Measurements from ENCODE around the gene POLR1C.
A peak's percentile ranks its signal among the peaks of the same experiment; 100 is the strongest.

POLR1C gene

GRCh38 chr6:43476746-43477145 lies 40.1 kb upstream of the POLR1C start:
- peaks cover 19 to 22% of the 10 kb centered on the region in 2 donors for H3K4me1 ChIP-seq (ENCODE audit: control insufficient read depth in 1 of 2, insufficient read depth in 2 of 2, low read length in 2 of 2)
- no peaks in the 10 kb centered on the region for H3K27me3 ChIP-seq (ENCODE audit: control insufficient read depth in 1 of 2, insufficient read depth in 2 of 2, low read length in 2 of 2)
- H3K9me3 ChIP-seq (ENCODE audit: control insufficient read depth in 1 of 2, low read length in 2 of 2), result no peaks in the 10 kb centered on the region
- H3K36me3 ChIP-seq (ENCODE audit: control insufficient read depth in 1 of 2, insufficient read depth in 2 of 2, low read length in 2 of 2), result no peaks in the 10 kb centered on the region
- H3K9ac ChIP-seq (ENCODE audit: low read depth in 1 of 2, low read length in 2 of 2), result peak overlapping the region; percentile 20 to 36
- H3K4me3 ChIP-seq (ENCODE audit: low read depth in 1 of 2, low read length in 2 of 2), result peak overlapping the region; percentile 73 to 92
- no peak overlapping the region for H3K27ac ChIP-seq (ENCODE audit: low read depth, low read length)

GRCh38 chr6:43477235-43478007 lies 39.5 kb upstream of the POLR1C start, which contains the start of gene TJAP1:
Gene TJAP1, plus strand, starts transcription at chr6:43477570. Its CDS starts 21,432 bp downstream, at chr6:43499002.
- Histone ChIP-seq H3K4me1 (ENCODE audit: control insufficient read depth in 1 of 2, insufficient read depth in 2 of 2, low read length in 2 of 2) (peaks cover 25 to 29% of the 10 kb centered on the region in 2 donors), H3K36me3 (ENCODE audit: control insufficient read depth in 1 of 2, insufficient read depth in 2 of 2, low read length in 2 of 2) (no peaks in the 10 kb centered on the region), H3K9me3 (ENCODE audit: control insufficient read depth in 1 of 2, low read length in 2 of 2) (no peaks in the 10 kb centered on the region), H3K27ac (ENCODE audit: low read depth, low read length) (no peak within 1 kb of the TSS), H3K4me3 (ENCODE audit: low read depth in 1 of 2, low read length in 2 of 2) (peak within 1 kb of the TSS; percentile 73 to 92), H3K27me3 (ENCODE audit: control insufficient read depth in 1 of 2, insufficient read depth in 2 of 2, low read length in 2 of 2) (no peaks in the 10 kb centered on the region), H3K9ac (ENCODE audit: low read depth in 1 of 2, low read length in 2 of 2) (peak within 1 kb of the TSS; percentile 65 to 88)

DNA sequence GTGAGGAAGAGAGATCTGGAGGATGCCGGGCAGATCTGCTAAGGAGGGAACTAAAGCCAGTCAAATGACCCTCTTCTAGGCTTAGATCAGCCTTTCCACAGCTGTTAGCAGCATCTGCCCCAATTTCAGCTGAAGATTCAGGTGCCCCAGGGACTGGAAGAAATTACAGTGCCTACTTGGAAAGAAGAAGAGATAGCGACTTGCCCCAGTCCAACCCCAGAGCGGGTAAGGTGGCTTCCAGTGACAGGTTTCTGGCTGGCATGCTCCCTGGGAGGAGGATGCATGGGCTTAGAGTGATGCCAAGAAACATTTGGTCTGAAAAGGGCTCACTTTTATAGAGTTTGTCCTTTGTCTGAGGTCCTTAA lies 38.9 kb upstream of the POLR1C start:
- H3K27ac ChIP-seq (ENCODE audit: low read depth, low read length), result no peak overlapping the region
- H3K4me1 ChIP-seq (ENCODE audit: control insufficient read depth in 1 of 2, insufficient read depth in 2 of 2, low read length in 2 of 2), result peaks cover 26 to 31% of the 10 kb centered on the region in 2 donors
- no peaks in the 10 kb centered on the region for H3K9me3 ChIP-seq (ENCODE audit: control insufficient read depth in 1 of 2, low read length in 2 of 2)
- H3K9ac ChIP-seq (ENCODE audit: low read depth in 1 of 2, low read length in 2 of 2), result peak overlapping the region; percentile 65 to 88
- no peaks in the 10 kb centered on the region for H3K27me3 ChIP-seq (ENCODE audit: control insufficient read depth in 1 of 2, insufficient read depth in 2 of 2, low read length in 2 of 2)
- H3K36me3 ChIP-seq (ENCODE audit: control insufficient read depth in 1 of 2, insufficient read depth in 2 of 2, low read length in 2 of 2), result no peaks in the 10 kb centered on the region
- H3K4me3 ChIP-seq (ENCODE audit: low read depth in 1 of 2, low read length in 2 of 2), result peak overlapping the region; percentile 73 to 92

DNA sequence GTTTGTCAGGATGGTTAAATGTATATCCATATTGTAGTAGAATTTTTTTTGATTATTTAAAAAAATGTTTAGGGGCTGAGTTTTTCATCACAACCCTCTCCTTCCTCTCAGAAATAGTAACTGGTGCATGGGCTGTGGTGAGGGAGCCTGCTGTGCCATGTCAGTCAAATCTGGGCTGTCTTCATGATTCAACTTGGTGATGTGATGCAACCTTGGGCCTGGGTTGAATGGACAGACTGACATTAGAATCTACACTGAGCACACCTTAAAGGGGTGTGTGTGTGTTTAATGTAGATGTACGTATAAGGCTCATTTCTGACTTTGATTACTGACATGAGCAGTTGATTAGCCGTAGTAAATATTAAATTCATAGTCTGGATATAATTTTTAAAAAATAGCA lies 35.8 kb upstream of the POLR1C start:
- peaks cover 26 to 31% of the 10 kb centered on the region in 2 donors for H3K4me1 ChIP-seq (ENCODE audit: control insufficient read depth in 1 of 2, insufficient read depth in 2 of 2, low read length in 2 of 2)
- H3K9me3 ChIP-seq (ENCODE audit: control insufficient read depth in 1 of 2, low read length in 2 of 2), result no peaks in the 10 kb centered on the region
- H3K9ac ChIP-seq (ENCODE audit: low read depth in 1 of 2, low read length in 2 of 2), result no peak overlapping the region
- no peaks in the 10 kb centered on the region for H3K36me3 ChIP-seq (ENCODE audit: control insufficient read depth in 1 of 2, insufficient read depth in 2 of 2, low read length in 2 of 2)
- no peak overlapping the region for H3K27ac ChIP-seq (ENCODE audit: low read depth, low read length)
- no peaks in the 10 kb centered on the region for H3K27me3 ChIP-seq (ENCODE audit: control insufficient read depth in 1 of 2, insufficient read depth in 2 of 2, low read length in 2 of 2)
- H3K4me3 ChIP-seq (ENCODE audit: low read depth in 1 of 2, low read length in 2 of 2), result no peak overlapping the region

DNA sequence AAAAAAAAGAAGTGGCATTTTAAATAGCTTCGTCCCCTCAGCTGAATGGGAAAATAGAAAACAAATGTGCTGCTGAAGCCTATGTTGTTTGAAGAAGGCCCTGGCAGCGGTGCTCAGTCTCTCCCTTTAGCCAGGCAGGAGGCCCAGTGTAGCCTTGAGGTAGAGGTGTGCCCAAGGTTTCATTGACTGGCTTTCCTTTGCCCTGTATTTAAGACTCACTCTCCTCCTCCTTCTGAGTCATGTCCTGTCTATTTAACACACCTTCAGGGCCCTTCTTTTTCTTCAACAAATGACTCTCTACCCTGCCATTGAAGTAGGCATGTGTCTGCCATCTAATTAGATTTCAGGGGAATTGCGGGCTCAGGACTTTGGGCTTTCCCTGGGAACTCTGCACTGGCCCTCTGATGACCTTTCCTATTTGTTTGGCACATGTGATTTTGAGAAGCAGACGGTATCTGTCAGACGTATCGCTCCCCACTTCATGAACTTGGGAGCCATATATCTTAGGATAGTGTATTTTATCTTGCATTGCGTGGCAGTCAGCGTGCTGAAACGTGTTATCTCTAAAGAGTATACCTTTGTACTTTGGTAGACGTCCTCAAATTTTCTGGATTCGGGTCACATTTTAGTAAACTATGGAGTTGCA lies 35.2 kb upstream of the POLR1C start:
- no peak overlapping the region for H3K4me3 ChIP-seq (ENCODE audit: low read depth in 1 of 2, low read length in 2 of 2)
- no peaks in the 10 kb centered on the region for H3K27me3 ChIP-seq (ENCODE audit: control insufficient read depth in 1 of 2, insufficient read depth in 2 of 2, low read length in 2 of 2)
- no peak overlapping the region for H3K9ac ChIP-seq (ENCODE audit: low read depth in 1 of 2, low read length in 2 of 2)
- H3K36me3 ChIP-seq (ENCODE audit: control insufficient read depth in 1 of 2, insufficient read depth in 2 of 2, low read length in 2 of 2), result no peaks in the 10 kb centered on the region
- peaks cover 26 to 31% of the 10 kb centered on the region in 2 donors for H3K4me1 ChIP-seq (ENCODE audit: control insufficient read depth in 1 of 2, insufficient read depth in 2 of 2, low read length in 2 of 2)
- H3K27ac ChIP-seq (ENCODE audit: low read depth, low read length), result no peak overlapping the region
- H3K9me3 ChIP-seq (ENCODE audit: control insufficient read depth in 1 of 2, low read length in 2 of 2), result no peaks in the 10 kb centered on the region

GRCh38 chr6:43488667-43489276 lies 28.1 kb upstream of the POLR1C start:
- peaks cover 0 to 5% of the 10 kb centered on the region in 2 donors for H3K36me3 ChIP-seq (ENCODE audit: control insufficient read depth in 1 of 2, insufficient read depth in 2 of 2, low read length in 2 of 2)
- no peak overlapping the region for H3K9ac ChIP-seq (ENCODE audit: low read depth in 1 of 2, low read length in 2 of 2)
- peaks cover 21 to 23% of the 10 kb centered on the region in 2 donors for H3K4me1 ChIP-seq (ENCODE audit: control insufficient read depth in 1 of 2, insufficient read depth in 2 of 2, low read length in 2 of 2)
- H3K27ac ChIP-seq (ENCODE audit: low read depth, low read length), result no peak overlapping the region
- no peak overlapping the region for H3K4me3 ChIP-seq (ENCODE audit: low read depth in 1 of 2, low read length in 2 of 2)
- H3K27me3 ChIP-seq (ENCODE audit: control insufficient read depth in 1 of 2, insufficient read depth in 2 of 2, low read length in 2 of 2), result no peaks in the 10 kb centered on the region
- H3K9me3 ChIP-seq (ENCODE audit: control insufficient read depth in 1 of 2, low read length in 2 of 2), result no peaks in the 10 kb centered on the region

- peaks cover 0 to 5% of the 10 kb centered on the region in 2 donors for H3K36me3 ChIP-seq (ENCODE audit: control insufficient read depth in 1 of 2, insufficient read depth in 2 of 2, low read length in 2 of 2)
- H3K9ac ChIP-seq (ENCODE audit: low read depth in 1 of 2, low read length in 2 of 2), result no peak overlapping the region
- H3K27ac ChIP-seq (ENCODE audit: low read depth, low read length), result no peak overlapping the region
- H3K27me3 ChIP-seq (ENCODE audit: control insufficient read depth in 1 of 2, insufficient read depth in 2 of 2, low read length in 2 of 2), result no peaks in the 10 kb centered on the region
- no peaks in the 10 kb centered on the region for H3K9me3 ChIP-seq (ENCODE audit: control insufficient read depth in 1 of 2, low read length in 2 of 2)
- no peak overlapping the region for H3K4me3 ChIP-seq (ENCODE audit: low read depth in 1 of 2, low read length in 2 of 2)
- peaks cover 28% of the 10 kb centered on the region in 2 donors for H3K4me1 ChIP-seq (ENCODE audit: control insufficient read depth in 1 of 2, insufficient read depth in 2 of 2, low read length in 2 of 2)
Observed at GRCh38 chr6:43489277-43490072, 27.4 kb upstream of the POLR1C start.

GRCh38 chr6:43490523-43490939 lies 26.4 kb upstream of the POLR1C start:
- H3K27ac ChIP-seq (ENCODE audit: low read depth, low read length), result no peak overlapping the region
- H3K4me3 ChIP-seq (ENCODE audit: low read depth in 1 of 2, low read length in 2 of 2), result peak overlapping the region in 1 of 2 donors; percentile 16
- peaks cover 0 to 5% of the 10 kb centered on the region in 2 donors for H3K36me3 ChIP-seq (ENCODE audit: control insufficient read depth in 1 of 2, insufficient read depth in 2 of 2, low read length in 2 of 2)
- H3K4me1 ChIP-seq (ENCODE audit: control insufficient read depth in 1 of 2, insufficient read depth in 2 of 2, low read length in 2 of 2), result peaks cover 37 to 38% of the 10 kb centered on the region in 2 donors
- no peaks in the 10 kb centered on the region for H3K27me3 ChIP-seq (ENCODE audit: control insufficient read depth in 1 of 2, insufficient read depth in 2 of 2, low read length in 2 of 2)
- no peak overlapping the region for H3K9ac ChIP-seq (ENCODE audit: low read depth in 1 of 2, low read length in 2 of 2)
- H3K9me3 ChIP-seq (ENCODE audit: control insufficient read depth in 1 of 2, low read length in 2 of 2), result no peaks in the 10 kb centered on the region

- Histone ChIP-seq H3K9me3 (ENCODE audit: control insufficient read depth in 1 of 2, low read length in 2 of 2) (no peaks in the 10 kb centered on the region), H3K9ac (ENCODE audit: low read depth in 1 of 2, low read length in 2 of 2) (peak overlapping the region in 1 of 2 donors; percentile 28), H3K27me3 (ENCODE audit: control insufficient read depth in 1 of 2, insufficient read depth in 2 of 2, low read length in 2 of 2) (no peaks in the 10 kb centered on the region), H3K4me3 (ENCODE audit: low read depth in 1 of 2, low read length in 2 of 2) (peak overlapping the region; percentile 29 to 57), H3K4me1 (ENCODE audit: control insufficient read depth in 1 of 2, insufficient read depth in 2 of 2, low read length in 2 of 2) (peaks cover 43 to 46% of the 10 kb centered on the region in 2 donors), H3K36me3 (ENCODE audit: control insufficient read depth in 1 of 2, insufficient read depth in 2 of 2, low read length in 2 of 2) (peaks cover 0 to 8% of the 10 kb centered on the region in 2 donors), H3K27ac (ENCODE audit: low read depth, low read length) (no peak overlapping the region)
Observed at GRCh38 chr6:43491750-43492661, 24.9 kb upstream of the POLR1C start.

Data from duodenal mucosa (tissue), 2 donors.